Colonic mucosa (tissue), 4 donors: Measurements from ENCODE around the gene TECPR2. TPM values are rescaled to one million over a fixed set of nuclear protein-coding genes. Genes with fewer than 3 reads are reported as not detected.
A peak's percentile ranks its signal among the peaks of the same experiment; 100 is the strongest.
"Not testable (repeated sequence)": the region's sequence is repeated elsewhere in the genome, so short reads cannot be mapped to it uniquely, and the experiment has no call there.

Experiments
- DNase-seq: peaks from one replicate; pipeline ENCODE4 v3.0.0-alpha.2; 2020
- H3K27ac ChIP-seq: fragments of 200-600 bp; one replicate; pipeline ENCODE4 v1.8.0; 2021
- H3K27me3 ChIP-seq: fragments of 200-600 bp; one replicate; pipeline ENCODE4 v1.8.0; 2021
- H3K36me3 ChIP-seq: fragments of 200-600 bp; one replicate; pipeline ENCODE4 v1.8.0; 2021
- H3K4me1 ChIP-seq: fragments of 200-600 bp; one replicate; pipeline ENCODE4 v1.8.0; 2021; ENCODE audit warnings: mild to moderate bottlenecking
- H3K4me3 ChIP-seq: fragments of 200-600 bp; one replicate; pipeline ENCODE4 v1.8.0; 2021
- H3K9ac ChIP-seq, 2 donors: one replicate each; pipeline ENCODE4 v1.7.0; 2013; ENCODE audit warnings: control low read depth in 2 of 2, low read depth in 2 of 2, low read length in 2 of 2
- H3K9me3 ChIP-seq: fragments of 200-600 bp; one replicate; pipeline ENCODE4 v1.8.0; 2021
- CTCF ChIP-seq: fragments of 200-600 bp; IDR thresholded peaks from one replicate; pipeline ENCODE4 v1.8.0; 2022; ENCODE audit warnings: antibody characterized with exemption, mild to moderate bottlenecking
- intact Hi-C: fragments of 100-400 bp; cut with DNase I; formaldehyde crosslinking; loops from one replicate; pipeline ENCODE4 v1.14.1; 2022
- total RNA-seq, 2 donors: library from RNA; stranded (reverse); fragmentation: NEBNext Ultra II Directional in 1 of 2; extraction: Animal tissue kit (Norgen Biotek cat#: 25700) in 1 of 2; gene quantifications; one replicate each; pipeline ENCODE4 v1.2.1, GENCODE V29; 2021
- donor health status: healthy.
- donor health status: DM: no; HTN: no; CAD: no.
- donor health status: DM: no; HTN: no; CAD: no.

TECPR2 gene
- total RNA-seq, 2 donors from 2014 or later = 16.5 to 18.2 TPM

- Histone ChIP-seq H3K36me3 (no peaks in the 10 kb centered on the region), H3K4me3 (no peak overlapping the region), H3K9ac (no peak overlapping the region), H3K4me1 (no peaks in the 10 kb centered on the region), H3K9me3 (no peaks in the 10 kb centered on the region), H3K27me3 (no peaks in the 10 kb centered on the region), H3K27ac (no peak overlapping the region)
- no peak for DNase-seq
- no peak for TF ChIP-seq CTCF
- intact Hi-C loops = no loop called here
Measured at GRCh38 chr14:102541771-102542170, 179.0 kb downstream of the TECPR2 start.

GRCh38 chr14:102544046-102544746 lies 181.5 kb downstream of the TECPR2 start:
- no peak overlapping the region for H3K27ac ChIP-seq
- peak overlapping the region; percentile 17 for H3K4me3 ChIP-seq
- no peaks in the 10 kb centered on the region for H3K27me3 ChIP-seq
- TF ChIP-seq CTCF = no peak
- no peaks in the 10 kb centered on the region for H3K4me1 ChIP-seq
- intact Hi-C loops = no loop called here
- no peak for DNase-seq
- H3K9me3 ChIP-seq = no peaks in the 10 kb centered on the region
- H3K9ac ChIP-seq = peak overlapping the region in 1 of 2 donors; percentile 34
- H3K36me3 ChIP-seq = no peaks in the 10 kb centered on the region

- Histone ChIP-seq H3K9ac (peak overlapping the region; percentile 60 to 77), H3K27ac (no peak overlapping the region), H3K4me3 (peak overlapping the region; percentile 17), H3K4me1 (no peaks in the 10 kb centered on the region), H3K36me3 (no peaks in the 10 kb centered on the region), H3K27me3 (no peaks in the 10 kb centered on the region), H3K9me3 (no peaks in the 10 kb centered on the region)
- intact Hi-C loops = no loop called here
- no peak for TF ChIP-seq CTCF
- DNase-seq = peak; percentile 75
Measured at GRCh38 chr14:102544747-102545460, 182.2 kb downstream of the TECPR2 start.

GRCh38 chr14:102545461-102546265 lies 182.9 kb downstream of the TECPR2 start:
- H3K27me3 ChIP-seq = no peaks in the 10 kb centered on the region
- H3K9ac ChIP-seq = peak overlapping the region; percentile 60 to 77
- TF ChIP-seq CTCF = no peak
- no peak overlapping the region for H3K27ac ChIP-seq
- H3K4me3 ChIP-seq = no peak overlapping the region
- H3K4me1 ChIP-seq = no peaks in the 10 kb centered on the region
- intact Hi-C loops = no loop called here
- H3K9me3 ChIP-seq = no peaks in the 10 kb centered on the region
- DNase-seq = no peak
- H3K36me3 ChIP-seq = no peaks in the 10 kb centered on the region

- Histone ChIP-seq H3K4me3 (no peak overlapping the region), H3K27me3 (no peaks in the 10 kb centered on the region), H3K4me1 (peaks cover 3% of the 10 kb centered on the region), H3K9ac (no peak overlapping the region), H3K27ac (no peak overlapping the region), H3K36me3 (no peaks in the 10 kb centered on the region), H3K9me3 (no peaks in the 10 kb centered on the region)
- DNase-seq = no peak
- no peak for TF ChIP-seq CTCF
- intact Hi-C loops = no loop called here
Measured at GRCh38 chr14:102548616-102549240, 186.0 kb downstream of the TECPR2 start.

GRCh38 chr14:102550927-102551401 lies 188.2 kb downstream of the TECPR2 start:
- H3K36me3 ChIP-seq, H3K27ac ChIP-seq, H3K9me3 ChIP-seq, H3K27me3 ChIP-seq, H3K9ac ChIP-seq, intact Hi-C loops, DNase-seq, H3K4me1 ChIP-seq, H3K4me3 ChIP-seq: not testable (repeated sequence)
